Prostate gland (tissue), 2 donors: Measurements from ENCODE around the gene MLC1. TPM values are rescaled to one million over a fixed set of nuclear protein-coding genes. Genes with fewer than 3 reads are reported as not detected.

ENCODE experiments used
- DNase-seq: peaks from one replicate; pipeline ENCODE4 v3.0.0-alpha.2; 2019; ENCODE audit warnings: low spot score
- H3K27ac ChIP-seq, 2 donors: fragments of 200-600 bp; sonication (generic); 2 replicates each; pipeline ENCODE4 v1.5.1; 2017 to 2019
- H3K27me3 ChIP-seq: fragments of 200-600 bp; sonication (generic); replicated peaks from 2 replicates; pipeline ENCODE4 v1.5.1; 2019; ENCODE audit not compliant: insufficient read depth
- H3K36me3 ChIP-seq, 2 donors: fragments of 200-600 bp; sonication (generic); 1 replicate in 1 of 2; 2 replicates in 1 of 2; pipeline versions ENCODE4 v1.5.1 to v1.8.1; 2017 to 2019
- H3K4me1 ChIP-seq: fragments of 200-600 bp; sonication (generic); replicated peaks from 2 replicates; pipeline ENCODE4 v1.5.1; 2019
- H3K4me3 ChIP-seq, 2 donors: fragments of 200-600 bp; sonication (generic); 2 replicates each; pipeline ENCODE4 v1.5.1; 2017 to 2019
- H3K9me3 ChIP-seq: fragments of 200-600 bp; sonication (generic); 2 replicates; pipeline ENCODE4 v1.5.1; 2017
- POLR2A ChIP-seq: fragments of 450-650 bp; IDR thresholded peaks from one replicate; pipeline ENCODE4 v1.6.1; 2016; ENCODE audit warnings: antibody characterized with exemption, mild to moderate bottlenecking
- POLR2AphosphoS5 ChIP-seq: sonication (generic); formaldehyde crosslinking; IDR thresholded peaks from one replicate; pipeline ENCODE4 v1.6.1; 2017; ENCODE audit warnings: antibody characterized with exemption
- WGBS: methylation state at CpG from one replicate; pipeline ENCODE4 v1.1.5; 2018; 5-methylcytosine and 5-hydroxymethylcytosine counted together
- intact Hi-C: fragments of 100-400 bp; cut with DNase I; formaldehyde crosslinking; loops from one replicate; pipeline ENCODE4 v1.14.2; 2022
- total RNA-seq, 2 donors: library from RNA; depleted of rRNA; stranded (reverse); fragments of >200 nt; gene quantifications; one replicate each; pipeline ENCODE4 v1.1.0, GENCODE V29; 2016
- TF ChIP-seq, protein P1 (sequence below), 4 experiments: fragments of 200-600 bp in 2 of 4; fragments of 450-650 bp in 2 of 4; sonication (generic) in 2 of 4; IDR thresholded peaks; 1 replicate in 3 of 4; 2 replicates in 1 of 4; pipeline ENCODE4 v1.5.1; 2016 to 2019; ENCODE audit warnings: antibody characterized with exemption in 4 of 4, mild to moderate bottlenecking in 2 of 4, moderate library complexity in 2 of 4

MLC1 gene
- total RNA-seq, 2 donors from 2014 or later = 0.68 to 1.1 TPM

DNA sequence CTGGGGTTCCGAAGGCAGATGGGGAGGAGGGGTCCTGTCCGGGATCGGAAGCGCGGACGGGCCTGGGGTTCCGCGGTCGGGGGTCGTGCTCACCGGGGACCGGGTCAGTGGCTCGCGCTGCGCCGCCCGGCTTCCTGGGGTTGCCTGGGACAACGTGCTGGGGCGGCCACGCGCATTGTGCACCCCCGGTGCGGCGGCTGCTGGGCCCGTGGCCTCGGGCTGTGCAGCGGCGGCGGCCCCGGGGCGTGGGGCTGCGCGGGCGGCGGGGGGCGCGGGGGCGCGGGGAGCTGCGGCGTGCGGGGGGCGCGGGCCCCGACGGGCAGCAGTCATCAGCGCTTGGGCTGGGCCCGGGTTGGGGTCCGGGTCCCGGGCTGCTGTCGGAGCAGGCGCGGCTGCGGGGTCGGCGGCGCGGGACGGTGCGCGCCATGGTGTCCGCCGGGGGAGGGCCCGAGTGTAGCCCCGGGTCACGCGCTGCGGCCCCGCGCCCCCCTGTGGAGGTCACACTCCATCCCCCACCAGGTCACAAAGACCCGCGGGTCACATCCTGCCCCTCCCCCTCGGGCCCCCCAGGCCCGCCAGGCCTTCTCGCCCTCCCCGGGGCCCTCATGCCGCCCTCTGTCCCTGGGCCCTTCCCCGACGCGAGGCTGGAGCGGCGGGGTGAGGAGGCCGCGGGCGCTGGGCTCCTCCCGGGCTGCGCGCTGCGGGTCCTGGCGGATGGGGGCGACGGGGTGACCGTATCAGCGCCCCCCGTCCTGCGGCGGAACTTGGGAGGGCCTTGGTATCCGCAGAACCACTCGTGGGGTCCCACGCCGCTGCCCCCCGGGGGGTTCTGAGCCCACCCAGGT lies 26.9 kb downstream of the MLC1 start, which contains the start of gene TTLL8:
Gene TTLL8 (minus strand): TSS at position 238 of the 845 bp plus-strand sequence.
- no peak for DNase-seq
- H3K4me3 ChIP-seq = no peak within 1 kb of the TSS
- no peaks in the 10 kb centered on the region for H3K9me3 ChIP-seq
- no peaks in the 10 kb centered on the region for H3K36me3 ChIP-seq
- intact Hi-C loops = no loop called here
- WGBS = 38% methylated on average over 27 of the region's 102 CpGs
- no peak within 1 kb of the TSS for H3K27ac ChIP-seq
- TF ChIP-seq POLR2A = no peak
- no peak for TF ChIP-seq POLR2AphosphoS5
- TF ChIP-seq, protein P1, sequence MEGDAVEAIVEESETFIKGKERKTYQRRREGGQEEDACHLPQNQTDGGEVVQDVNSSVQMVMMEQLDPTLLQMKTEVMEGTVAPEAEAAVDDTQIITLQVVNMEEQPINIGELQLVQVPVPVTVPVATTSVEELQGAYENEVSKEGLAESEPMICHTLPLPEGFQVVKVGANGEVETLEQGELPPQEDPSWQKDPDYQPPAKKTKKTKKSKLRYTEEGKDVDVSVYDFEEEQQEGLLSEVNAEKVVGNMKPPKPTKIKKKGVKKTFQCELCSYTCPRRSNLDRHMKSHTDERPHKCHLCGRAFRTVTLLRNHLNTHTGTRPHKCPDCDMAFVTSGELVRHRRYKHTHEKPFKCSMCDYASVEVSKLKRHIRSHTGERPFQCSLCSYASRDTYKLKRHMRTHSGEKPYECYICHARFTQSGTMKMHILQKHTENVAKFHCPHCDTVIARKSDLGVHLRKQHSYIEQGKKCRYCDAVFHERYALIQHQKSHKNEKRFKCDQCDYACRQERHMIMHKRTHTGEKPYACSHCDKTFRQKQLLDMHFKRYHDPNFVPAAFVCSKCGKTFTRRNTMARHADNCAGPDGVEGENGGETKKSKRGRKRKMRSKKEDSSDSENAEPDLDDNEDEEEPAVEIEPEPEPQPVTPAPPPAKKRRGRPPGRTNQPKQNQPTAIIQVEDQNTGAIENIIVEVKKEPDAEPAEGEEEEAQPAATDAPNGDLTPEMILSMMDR (IDR thresholded peaks at IDR 0.05) = no peak
- peaks cover 6% of the 10 kb centered on the region for H3K4me1 ChIP-seq
- H3K27me3 ChIP-seq = peaks cover 3% of the 10 kb centered on the region

DNA sequence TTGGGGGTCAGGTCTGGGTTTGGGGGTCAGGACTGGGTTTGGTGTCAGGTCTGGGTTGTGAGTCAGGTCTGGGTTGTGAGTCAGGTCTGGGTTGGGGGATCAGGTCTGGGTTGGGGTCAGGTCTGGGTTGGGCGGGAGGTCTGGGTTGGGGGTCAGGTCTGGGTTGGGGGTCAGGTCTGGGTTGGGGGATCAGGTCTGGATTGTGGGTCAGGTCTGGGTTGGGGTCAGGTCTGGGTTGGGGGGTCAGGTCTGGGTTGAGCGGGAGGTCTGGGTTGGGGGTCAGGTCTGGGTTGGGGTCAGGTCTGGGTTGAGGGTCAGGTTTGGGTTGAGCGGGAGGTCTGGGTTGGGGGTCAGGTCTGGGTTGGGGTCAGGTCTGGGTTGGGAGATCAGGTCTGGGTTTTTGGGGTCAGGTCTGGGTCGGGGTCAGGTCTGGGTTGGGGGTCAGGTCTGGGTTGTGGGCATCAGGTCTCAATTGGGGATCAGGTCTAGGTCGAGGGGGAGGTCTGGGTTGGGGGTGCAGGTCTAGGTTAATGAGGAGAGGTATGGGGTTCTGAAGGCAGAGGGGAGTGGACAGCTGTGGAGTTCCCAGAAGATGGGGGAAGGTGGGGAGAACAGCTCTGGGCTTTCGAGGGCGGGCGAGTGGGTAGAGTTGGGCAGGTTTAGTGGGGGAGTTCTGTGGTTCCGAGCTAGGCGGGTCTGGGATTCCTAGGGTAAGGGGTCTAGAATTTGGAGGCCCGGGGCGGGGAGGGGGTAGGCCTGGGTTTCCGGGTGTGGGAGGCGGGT lies 27.8 kb downstream of the MLC1 start:
- peaks cover 3% of the 10 kb centered on the region for H3K27me3 ChIP-seq
- TF ChIP-seq, protein P1 (IDR thresholded peaks at IDR 0.05) = no peak
- TF ChIP-seq POLR2A (no peak), POLR2AphosphoS5 (no peak)
- no peak for DNase-seq
- intact Hi-C loops = no loop called here
- no peaks in the 10 kb centered on the region for H3K36me3 ChIP-seq
- H3K27ac ChIP-seq = no peak overlapping the region
- 91% methylated on average over 14 of the region's 14 CpGs for WGBS
- peaks cover 6% of the 10 kb centered on the region for H3K4me1 ChIP-seq
- no peaks in the 10 kb centered on the region for H3K9me3 ChIP-seq
- H3K4me3 ChIP-seq = no peak overlapping the region

DNA sequence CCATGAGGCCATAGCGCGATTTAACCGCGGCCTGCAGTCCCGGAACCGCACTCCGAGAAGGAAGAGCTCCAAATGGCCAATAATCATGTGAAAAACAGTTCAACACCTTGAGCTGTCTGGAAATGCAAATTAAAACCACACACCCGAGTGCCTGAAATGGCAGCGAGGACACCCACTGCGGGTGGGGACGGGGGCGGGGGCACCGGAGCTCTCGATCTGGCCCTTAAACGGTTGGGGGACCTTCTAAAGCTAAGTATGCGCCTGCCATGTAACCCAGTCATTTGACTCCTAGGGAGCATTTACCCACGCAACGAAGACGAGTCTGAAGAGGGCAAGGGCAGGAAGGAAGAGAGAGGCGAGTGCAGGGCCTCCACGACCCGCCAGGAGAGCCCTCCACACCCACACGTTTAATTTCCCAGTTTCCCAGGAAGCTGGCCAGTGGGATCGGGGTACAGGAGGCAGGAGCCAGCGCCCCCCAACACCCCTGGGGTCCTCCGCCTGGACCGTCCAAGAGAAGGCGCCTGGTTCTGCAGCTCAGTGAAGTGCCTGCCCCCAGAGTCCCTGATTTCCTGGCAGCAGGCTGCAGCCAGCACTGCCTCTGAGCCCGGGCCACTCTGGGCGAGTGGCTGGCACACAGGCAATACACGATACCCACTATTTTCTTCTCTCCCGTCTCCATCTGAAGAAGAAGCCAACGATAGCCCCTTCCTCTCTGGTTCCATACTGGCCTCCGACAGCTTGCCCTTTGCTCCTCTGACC lies 28.8 kb downstream of the MLC1 start:
- H3K27me3 ChIP-seq = peaks cover 3% of the 10 kb centered on the region
- intact Hi-C loops = no loop called here
- no peak overlapping the region for H3K4me3 ChIP-seq
- H3K9me3 ChIP-seq = no peaks in the 10 kb centered on the region
- H3K36me3 ChIP-seq = no peaks in the 10 kb centered on the region
- WGBS = 82% methylated on average over 33 of the region's 34 CpGs
- peaks cover 6% of the 10 kb centered on the region for H3K4me1 ChIP-seq
- TF ChIP-seq POLR2A = no peak
- TF ChIP-seq, protein P1 (IDR thresholded peaks at IDR 0.05) = no peak
- no peak for TF ChIP-seq POLR2AphosphoS5
- DNase-seq = no peak
- H3K27ac ChIP-seq = no peak overlapping the region

DNA sequence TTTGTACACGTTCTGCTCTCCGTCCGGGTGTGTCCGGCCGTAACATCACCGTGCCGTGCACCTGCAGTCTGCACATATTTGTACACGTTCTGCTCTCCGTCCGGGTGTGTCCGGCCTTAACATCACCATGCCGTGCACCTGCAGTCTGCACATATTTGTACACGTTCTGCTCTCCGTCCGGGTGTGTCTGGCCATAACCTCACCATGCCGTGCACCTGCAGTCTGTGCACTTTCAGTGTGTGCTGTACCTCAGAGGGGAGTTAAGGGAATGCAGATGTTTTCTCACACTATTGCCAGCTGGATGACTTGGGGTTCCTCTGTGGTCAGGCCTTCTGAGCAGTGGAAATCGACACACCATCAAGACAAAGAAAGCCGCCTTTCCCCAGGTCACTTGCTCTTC lies 31.4 kb downstream of the MLC1 start:
- H3K27ac ChIP-seq = no peak overlapping the region
- no peak for DNase-seq
- H3K4me1 ChIP-seq = peaks cover 6% of the 10 kb centered on the region
- no peaks in the 10 kb centered on the region for H3K9me3 ChIP-seq
- no peak for TF ChIP-seq POLR2AphosphoS5
- TF ChIP-seq POLR2A = no peak
- 91% methylated on average over 18 of the region's 18 CpGs for WGBS
- intact Hi-C loops = no loop called here
- no peak overlapping the region for H3K4me3 ChIP-seq
- peaks cover 3% of the 10 kb centered on the region for H3K27me3 ChIP-seq
- no peaks in the 10 kb centered on the region for H3K36me3 ChIP-seq

DNA sequence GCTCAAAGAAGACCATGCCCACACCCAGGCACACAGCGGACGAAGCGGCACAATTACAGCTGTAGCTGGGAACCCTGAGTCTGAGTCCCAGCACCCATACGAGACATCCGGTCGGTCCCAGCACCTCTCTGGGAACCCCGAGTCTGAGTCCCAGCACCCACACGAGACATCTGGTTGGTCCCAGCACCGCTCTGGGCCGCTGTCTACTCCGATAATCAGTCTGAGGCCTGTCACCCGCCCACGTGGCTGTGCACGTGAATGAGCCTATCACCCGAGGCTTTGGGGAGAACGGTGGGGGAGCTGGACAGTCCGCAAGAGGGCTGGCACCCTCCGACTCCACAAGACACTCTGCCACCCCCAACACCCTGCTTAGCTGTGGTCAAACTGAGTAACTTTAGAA lies 33.3 kb downstream of the MLC1 start:
- Histone ChIP-seq H3K4me1 (no peaks in the 10 kb centered on the region), H3K9me3 (no peaks in the 10 kb centered on the region), H3K27me3 (no peaks in the 10 kb centered on the region), H3K4me3 (no peak overlapping the region), H3K36me3 (no peaks in the 10 kb centered on the region), H3K27ac (no peak overlapping the region)
- WGBS = 87% methylated on average over 17 of the region's 18 CpGs
- no peak for DNase-seq
- TF ChIP-seq POLR2A = no peak
- no peak for TF ChIP-seq POLR2AphosphoS5
- TF ChIP-seq, protein P1 (IDR thresholded peaks at IDR 0.05) = no peak
- intact Hi-C loops = no loop called here
